Suprapubic skin (tissue), 3 donors: Measurements from ENCODE around the gene NFE2L1.
"Not testable (repeated sequence)": the region's sequence is repeated elsewhere in the genome, so short reads cannot be mapped to it uniquely, and the experiment has no call there.

Source experiments
- EP300 ChIP-seq: sonication (generic); formaldehyde crosslinking; IDR thresholded peaks from one replicate; pipeline ENCODE4 v1.6.1; 2017; ENCODE audit warnings: antibody characterized with exemption
- POLR2A ChIP-seq, 2 donors: fragments of 450-650 bp; IDR thresholded peaks; one replicate each; pipeline ENCODE4 v1.6.1; 2017; ENCODE audit warnings: antibody characterized with exemption in 2 of 2, mild to moderate bottlenecking in 2 of 2, moderate library complexity in 2 of 2
- TF ChIP-seq, protein P1 (sequence below), 2 donors: fragments of 200-600 bp in 1 of 2; fragments of 450-650 bp in 1 of 2; sonication (generic) in 1 of 2; IDR thresholded peaks; one replicate each; pipeline ENCODE4 v1.5.1; 2016 to 2019; ENCODE audit warnings: antibody characterized with exemption in 2 of 2, mild to moderate bottlenecking in 1 of 2, moderate library complexity in 1 of 2

- not testable (repeated sequence) for TF ChIP-seq EP300; POLR2A (IDR thresholded peaks at IDR 0.05)
- TF ChIP-seq, protein P1, sequence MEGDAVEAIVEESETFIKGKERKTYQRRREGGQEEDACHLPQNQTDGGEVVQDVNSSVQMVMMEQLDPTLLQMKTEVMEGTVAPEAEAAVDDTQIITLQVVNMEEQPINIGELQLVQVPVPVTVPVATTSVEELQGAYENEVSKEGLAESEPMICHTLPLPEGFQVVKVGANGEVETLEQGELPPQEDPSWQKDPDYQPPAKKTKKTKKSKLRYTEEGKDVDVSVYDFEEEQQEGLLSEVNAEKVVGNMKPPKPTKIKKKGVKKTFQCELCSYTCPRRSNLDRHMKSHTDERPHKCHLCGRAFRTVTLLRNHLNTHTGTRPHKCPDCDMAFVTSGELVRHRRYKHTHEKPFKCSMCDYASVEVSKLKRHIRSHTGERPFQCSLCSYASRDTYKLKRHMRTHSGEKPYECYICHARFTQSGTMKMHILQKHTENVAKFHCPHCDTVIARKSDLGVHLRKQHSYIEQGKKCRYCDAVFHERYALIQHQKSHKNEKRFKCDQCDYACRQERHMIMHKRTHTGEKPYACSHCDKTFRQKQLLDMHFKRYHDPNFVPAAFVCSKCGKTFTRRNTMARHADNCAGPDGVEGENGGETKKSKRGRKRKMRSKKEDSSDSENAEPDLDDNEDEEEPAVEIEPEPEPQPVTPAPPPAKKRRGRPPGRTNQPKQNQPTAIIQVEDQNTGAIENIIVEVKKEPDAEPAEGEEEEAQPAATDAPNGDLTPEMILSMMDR (IDR thresholded peaks at IDR 0.05), result not testable (repeated sequence)
These were observed 13.4 kb upstream of the NFE2L1 start for GRCh38 chr17:48034734-48035133.
